Measurements from ENCODE around the gene OIT3.

OIT3 gene

GRCh38 chr10:72893136-72893798 is at the start of gene OIT3:
Gene OIT3 (plus strand): TSS chr10:72893739. CDS start chr10:72893799, 60 bp downstream.
- no peak for DNase-seq (ENCODE audit: low read depth in 3 of 3)

GRCh38 chr10:72846238-72846637 is 47.3 kb upstream of the OIT3 start:
- peak in 1 of 3 donors; percentile 8 for DNase-seq (ENCODE audit: low read depth in 3 of 3)

GRCh38 chr10:72847681-72848080 is 45.9 kb upstream of the OIT3 start:
- DNase-seq (ENCODE audit: low read depth in 3 of 3), result no peak

- DNase-seq (ENCODE audit: low read depth in 3 of 3), result no peak
Observed at GRCh38 chr10:72850861-72851260, 42.7 kb upstream of the OIT3 start.

GRCh38 chr10:72851509-72851908 is 42.0 kb upstream of the OIT3 start:
- DNase-seq (ENCODE audit: low read depth in 3 of 3), result no peak

- DNase-seq (ENCODE audit: low read depth in 3 of 3), result no peak
Observed at GRCh38 chr10:72852508-72852907, 41.0 kb upstream of the OIT3 start.

GRCh38 chr10:72855129-72855528 is 38.4 kb upstream of the OIT3 start:
- DNase-seq (ENCODE audit: low read depth in 3 of 3), result no peak

GRCh38 chr10:72855790-72856189 is 37.7 kb upstream of the OIT3 start:
- DNase-seq (ENCODE audit: low read depth in 3 of 3), result no peak

GRCh38 chr10:72858067-72858466 is 35.5 kb upstream of the OIT3 start:
- no peak for DNase-seq (ENCODE audit: low read depth in 3 of 3)

GRCh38 chr10:72862957-72863356 is 30.6 kb upstream of the OIT3 start:
- DNase-seq (ENCODE audit: low read depth in 3 of 3), result no peak

- no peak for DNase-seq (ENCODE audit: low read depth in 3 of 3)
Observed at GRCh38 chr10:72875250-72876055, 18.1 kb upstream of the OIT3 start.

GRCh38 chr10:72879245-72879644 is 14.3 kb upstream of the OIT3 start:
- no peak for DNase-seq (ENCODE audit: low read depth in 3 of 3)

GRCh38 chr10:72881291-72881690 is 12.2 kb upstream of the OIT3 start:
- DNase-seq (ENCODE audit: low read depth in 3 of 3), result no peak

GRCh38 chr10:72883861-72884260 is 9.7 kb upstream of the OIT3 start:
- no peak for DNase-seq (ENCODE audit: low read depth in 3 of 3)

GRCh38 chr10:72885953-72886352 is 7.6 kb upstream of the OIT3 start:
- DNase-seq (ENCODE audit: low read depth in 3 of 3), result no peak

GRCh38 chr10:72886621-72887020 is 6.9 kb upstream of the OIT3 start:
- no peak for DNase-seq (ENCODE audit: low read depth in 3 of 3)

- DNase-seq (ENCODE audit: low read depth in 3 of 3), result peak in 1 of 3 donors; percentile 2
Observed at GRCh38 chr10:72887043-72887442, 6.5 kb upstream of the OIT3 start.

- DNase-seq (ENCODE audit: low read depth in 3 of 3), result no peak
Observed at GRCh38 chr10:72888151-72888638, 5.3 kb upstream of the OIT3 start.

- DNase-seq (ENCODE audit: low read depth in 3 of 3), result no peak
Observed at GRCh38 chr10:72889391-72889831, 4.1 kb upstream of the OIT3 start.

- DNase-seq (ENCODE audit: low read depth in 3 of 3), result no peak
Observed at GRCh38 chr10:72890086-72890485, 3.5 kb upstream of the OIT3 start.

- DNase-seq (ENCODE audit: low read depth in 3 of 3), result no peak
Observed at GRCh38 chr10:72895236-72895850, 1.8 kb downstream of the OIT3 start.

GRCh38 chr10:72898616-72899015 is 5.1 kb downstream of the OIT3 start:
- no peak for DNase-seq (ENCODE audit: low read depth in 3 of 3)

- DNase-seq (ENCODE audit: low read depth in 3 of 3), result no peak
Observed at GRCh38 chr10:72899545-72899944, 6.0 kb downstream of the OIT3 start.

Data from stimulated activated CD4-positive, alpha-beta T cell treated with anti-CD3 and anti-CD28 coated beads, TNF-alpha, amount 100 ng/mL, for 48 hours (primary cell).